Spinal cord (tissue), 10 donors: Measurements from ENCODE around the gene FBXO28. TPM values are rescaled to one million over a fixed set of nuclear protein-coding genes. Genes with fewer than 3 reads are reported as not detected.

Source experiments
- DNase-seq, 6 donors: peaks; one replicate each; pipeline versions ENCODE4 v3.0.0 to v3.0.0-alpha.2; 2013 to 2015; ENCODE audit warnings: low spot score in 6 of 6, low read depth in 4 of 6
- H3K27ac ChIP-seq: one replicate; pipeline ENCODE4 v1.5.1; 2013; ENCODE audit warnings: low read depth, low read length, control low read depth
- H3K27me3 ChIP-seq: one replicate; pipeline ENCODE4 v1.6.1; 2013; ENCODE audit warnings: low read length; ENCODE audit not compliant: control insufficient read depth, insufficient read depth
- H3K36me3 ChIP-seq: one replicate; pipeline ENCODE4 v1.6.1; 2013; ENCODE audit warnings: low read length; ENCODE audit not compliant: control insufficient read depth, insufficient read depth
- H3K4me1 ChIP-seq: one replicate; pipeline ENCODE4 v1.6.1; 2013; ENCODE audit warnings: low read length; ENCODE audit not compliant: control insufficient read depth, insufficient read depth
- H3K4me3 ChIP-seq: one replicate; pipeline ENCODE4 v1.5.1; 2013; ENCODE audit warnings: low read depth, low read length, control low read depth
- H3K9me3 ChIP-seq: one replicate; pipeline ENCODE4 v1.6.1; 2013; ENCODE audit warnings: low read length; ENCODE audit not compliant: control insufficient read depth, insufficient read depth
- WGBS: methylation state at CpG from one replicate; pipeline ENCODE4 v1.1.5; 2013; ENCODE audit warnings: missing lambda C conversion rate; ENCODE audit not compliant: insufficient coverage; 5-methylcytosine and 5-hydroxymethylcytosine counted together
- polyA plus RNA-seq, 2 donors: library from polyadenylated mRNA; unstranded; fragments of 120-200 nt; gene quantifications; one replicate each; pipeline ENCODE4 v1.2.1, GENCODE V29; 2013; ENCODE audit not compliant: insufficient read length in 2 of 2
- total RNA-seq, 2 donors: library from RNA; depleted of rRNA in 1 of 2; stranded (reverse); fragments of 120-200 nt in 1 of 2; fragments of >200 nt in 1 of 2; gene quantifications; one replicate each; pipeline versions ENCODE4 v1.2.3 to v1.2.4, GENCODE V29; 2013 to 2014
- donor health status: healthy.

FBXO28 gene
- total and polyA plus RNA-seq, 4 donors: 20.1 to 42.3 (median 26.6) TPM

DNA sequence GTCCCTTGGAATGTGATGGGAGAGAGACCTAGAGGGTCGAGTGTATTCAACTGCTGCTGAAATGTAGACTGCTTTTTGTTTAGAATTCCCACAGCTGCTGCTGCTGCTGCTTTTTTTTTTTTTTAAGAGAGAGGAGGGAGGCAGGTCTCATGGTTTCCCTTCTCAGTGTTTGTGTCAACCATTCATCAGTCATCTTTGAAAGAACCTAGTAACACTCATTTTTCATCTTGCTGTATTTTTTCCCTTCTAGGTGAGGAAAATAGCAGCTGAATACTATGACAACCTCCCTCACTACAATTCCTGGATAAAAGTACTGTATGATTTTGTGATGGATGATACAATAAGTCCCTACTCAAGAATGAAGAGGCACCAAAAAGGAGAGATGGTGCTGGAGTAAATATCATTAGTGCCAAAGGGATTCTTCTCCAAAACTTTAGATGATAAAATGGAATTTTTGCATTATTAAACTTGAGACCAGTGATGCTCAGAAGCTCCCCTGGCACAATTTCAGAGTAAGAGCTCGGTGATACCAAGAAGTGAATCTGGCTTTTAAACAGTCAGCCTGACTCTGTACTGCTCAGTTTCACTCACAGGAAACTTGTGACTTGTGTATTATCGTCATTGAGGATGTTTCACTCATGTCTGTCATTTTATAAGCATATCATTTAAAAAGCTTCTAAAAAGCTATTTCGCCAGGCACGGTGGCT lies 78.3 kb downstream of the FBXO28 start:
- no peaks in the 10 kb centered on the region for H3K9me3 ChIP-seq
- no peak for DNase-seq
- no peak overlapping the region for H3K4me3 ChIP-seq
- H3K27ac ChIP-seq: no peak overlapping the region
- no peaks in the 10 kb centered on the region for H3K4me1 ChIP-seq
- no peaks in the 10 kb centered on the region for H3K27me3 ChIP-seq
- peaks cover 31% of the 10 kb centered on the region for H3K36me3 ChIP-seq
- 50% methylated on average over 2 of the region's 5 CpGs for WGBS

DNA sequence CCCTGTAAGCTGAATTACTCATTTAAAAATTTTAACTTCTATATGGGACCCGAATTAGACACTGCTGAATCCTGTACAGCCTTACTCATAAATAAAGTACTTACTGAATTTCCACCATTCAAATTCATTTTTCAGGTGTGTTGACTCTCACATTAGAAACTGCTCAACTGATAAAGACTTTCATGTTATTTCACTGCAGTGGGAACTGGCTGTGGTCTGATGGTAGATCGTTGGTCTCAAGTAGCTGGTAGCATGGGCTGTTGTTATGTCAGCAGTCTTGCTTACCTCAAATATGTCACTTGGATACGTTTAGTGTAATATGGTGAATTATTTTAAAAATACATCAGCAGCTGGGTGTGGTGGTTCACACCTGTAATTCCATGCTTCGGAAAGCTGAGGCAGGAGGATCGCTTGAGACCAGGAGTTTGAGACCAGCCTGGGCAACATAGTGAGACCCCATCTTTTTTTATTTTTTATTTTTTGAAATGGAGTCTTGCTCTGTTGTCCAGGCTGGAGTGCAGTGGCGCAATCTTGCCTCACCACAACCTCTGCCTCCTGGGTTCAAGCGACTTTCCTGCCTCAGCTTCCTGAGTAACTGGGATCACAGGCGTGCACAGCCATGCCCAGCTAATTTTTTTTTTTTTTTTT lies 79.5 kb downstream of the FBXO28 start:
- Histone ChIP-seq H3K27ac (no peak overlapping the region), H3K4me1 (no peaks in the 10 kb centered on the region), H3K4me3 (no peak overlapping the region), H3K27me3 (no peaks in the 10 kb centered on the region), H3K36me3 (peaks cover 31% of the 10 kb centered on the region), H3K9me3 (no peaks in the 10 kb centered on the region)
- no peak for DNase-seq
- 100% methylated on average over 2 of the region's 8 CpGs for WGBS

GRCh38 chr1:224196813-224197600 lies 83.1 kb downstream of the FBXO28 start:
- peaks cover 22% of the 10 kb centered on the region for H3K36me3 ChIP-seq
- H3K27me3 ChIP-seq: no peaks in the 10 kb centered on the region
- WGBS: 75% methylated on average over 2 of the region's 5 CpGs
- no peaks in the 10 kb centered on the region for H3K9me3 ChIP-seq
- peak in 1 of 6 donors; percentile 48 for DNase-seq
- no peaks in the 10 kb centered on the region for H3K4me1 ChIP-seq
- no peak overlapping the region for H3K4me3 ChIP-seq
- H3K27ac ChIP-seq: no peak overlapping the region

- Histone ChIP-seq H3K36me3 (peaks cover 12% of the 10 kb centered on the region), H3K4me1 (peaks cover 2% of the 10 kb centered on the region), H3K27ac (no peak overlapping the region), H3K4me3 (no peak overlapping the region), H3K9me3 (no peaks in the 10 kb centered on the region), H3K27me3 (no peaks in the 10 kb centered on the region)
- WGBS: 100% methylated on average over 2 of the region's 4 CpGs
- no peak for DNase-seq
Observed at GRCh38 chr1:224198572-224198971, 84.7 kb downstream of the FBXO28 start.

- H3K9me3 ChIP-seq: no peaks in the 10 kb centered on the region
Observed at GRCh38 chr1:224199679-224200078, 85.8 kb downstream of the FBXO28 start.

GRCh38 chr1:224201383-224201782 lies 87.5 kb downstream of the FBXO28 start:
- Histone ChIP-seq H3K4me1 (peaks cover 14% of the 10 kb centered on the region), H3K27ac (no peak overlapping the region), H3K36me3 (no peaks in the 10 kb centered on the region), H3K9me3 (no peaks in the 10 kb centered on the region), H3K27me3 (no peaks in the 10 kb centered on the region), H3K4me3 (no peak overlapping the region)
- no peak for DNase-seq
- 50% methylated on average over 2 of the region's 5 CpGs for WGBS

More at GRCh38 chr1:224199679-224200078, 85.8 kb downstream of the FBXO28 start:
- Histone ChIP-seq H3K27ac (no peak overlapping the region), H3K36me3 (peaks cover 4% of the 10 kb centered on the region), H3K27me3 (no peaks in the 10 kb centered on the region), H3K4me1 (peaks cover 8% of the 10 kb centered on the region), H3K4me3 (no peak overlapping the region)
- WGBS: 67% methylated on average over 1 of the region's 2 CpGs
- no peak for DNase-seq

DNA sequence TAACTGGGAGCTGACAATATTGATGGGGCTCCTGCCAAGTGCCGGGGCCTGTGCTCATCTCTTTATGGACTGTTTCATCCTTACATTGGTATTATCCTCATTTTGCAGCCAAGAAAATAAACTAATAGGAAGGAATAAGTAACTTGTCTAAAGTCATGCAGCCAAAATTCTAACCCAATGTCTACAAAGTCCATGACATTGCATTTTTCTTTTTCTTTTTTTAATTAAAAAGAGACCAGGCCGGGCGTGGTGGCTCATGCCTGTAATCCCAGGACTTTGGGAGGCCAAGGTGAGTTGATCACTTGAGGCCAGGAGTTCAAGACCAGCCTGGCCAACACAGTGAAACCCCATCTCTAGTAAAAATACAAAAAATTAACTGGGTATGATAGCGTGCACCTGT lies 87.9 kb downstream of the FBXO28 start:
- Histone ChIP-seq H3K27me3 (no peaks in the 10 kb centered on the region), H3K36me3 (no peaks in the 10 kb centered on the region), H3K4me3 (no peak overlapping the region), H3K4me1 (peaks cover 14% of the 10 kb centered on the region), H3K9me3 (no peaks in the 10 kb centered on the region), H3K27ac (no peak overlapping the region)
- DNase-seq: no peak
- 80% methylated on average over 2 of the region's 4 CpGs for WGBS

DNA sequence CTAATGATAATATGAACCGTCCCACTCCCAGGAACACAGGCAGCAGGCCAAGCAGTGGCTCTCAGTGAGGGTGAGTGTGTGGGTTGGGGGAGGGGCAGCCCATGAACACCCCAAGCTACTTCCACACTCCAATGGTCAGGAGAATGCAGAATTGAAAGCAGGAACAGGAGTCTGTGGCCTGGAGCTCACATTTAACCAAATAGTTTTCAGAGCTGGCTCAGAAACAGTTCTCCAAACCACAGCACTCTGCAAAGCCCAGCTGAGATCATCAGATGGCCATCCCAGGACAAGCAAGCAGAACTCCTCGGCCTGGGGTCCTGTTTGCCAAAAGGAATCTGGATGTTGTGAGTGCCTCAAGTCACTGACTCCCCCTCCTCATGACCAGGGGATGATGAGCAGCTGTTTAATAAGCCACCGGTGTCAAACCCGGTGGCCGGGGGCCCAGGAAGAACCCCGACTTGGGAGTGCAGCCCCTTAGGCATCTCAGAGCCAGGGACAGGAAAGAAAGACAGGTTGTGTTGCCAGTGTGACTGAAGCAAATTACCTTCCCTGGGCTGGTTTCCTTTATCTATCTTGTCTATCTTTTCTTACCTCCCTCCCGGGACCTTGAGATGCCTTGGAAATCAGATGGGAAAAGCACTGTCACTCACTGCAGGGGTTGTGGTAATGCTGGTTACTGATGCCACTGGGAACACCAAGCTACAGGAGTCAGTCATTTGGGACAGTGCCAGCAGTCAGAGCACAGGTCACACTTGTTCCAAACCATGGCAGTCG lies 89.5 kb downstream of the FBXO28 start:
- DNase-seq: peak in 1 of 6 donors; percentile 20
- 22% methylated on average over 4 of the region's 8 CpGs for WGBS

GRCh38 chr1:224205438-224205840 lies 91.5 kb downstream of the FBXO28 start:
- 64% methylated on average over 2 of the region's 4 CpGs for WGBS
- no peaks in the 10 kb centered on the region for H3K27me3 ChIP-seq
- no peak for DNase-seq
- no peaks in the 10 kb centered on the region for H3K9me3 ChIP-seq
- H3K27ac ChIP-seq: no peak overlapping the region
- H3K36me3 ChIP-seq: no peaks in the 10 kb centered on the region
- peaks cover 14% of the 10 kb centered on the region for H3K4me1 ChIP-seq
- no peak overlapping the region for H3K4me3 ChIP-seq

More for the DNA sequence above, 89.5 kb downstream of the FBXO28 start:
- Histone ChIP-seq H3K9me3 (no peaks in the 10 kb centered on the region), H3K4me1 (peaks cover 14% of the 10 kb centered on the region), H3K27ac (no peak overlapping the region), H3K27me3 (no peaks in the 10 kb centered on the region), H3K4me3 (no peak overlapping the region), H3K36me3 (no peaks in the 10 kb centered on the region)
